SK-N-MC (cell line): Measurements from ENCODE around the gene MAP4K5.

Experiments used
- DNase-seq: peaks from one replicate; pipeline ENCODE4 v3.0.0-alpha.2; 2011; ENCODE audit warnings: low read depth, low spot score
- H3K27ac ChIP-seq: fragments of 200-600 bp; sonication (generic); 2 replicates; pipeline ENCODE4 v1.5.1; 2016; ENCODE audit warnings: mixed run types
- H3K36me3 ChIP-seq: fragments of 200-600 bp; sonication (generic); 2 replicates; pipeline ENCODE4 v1.6.1; 2017; ENCODE audit warnings: antibody characterized with exemption, low read length, mixed read lengths; ENCODE audit not compliant: insufficient read depth
- H3K4me3 ChIP-seq: fragments of 200-600 bp; sonication (generic); 2 replicates; pipeline ENCODE4 v1.5.1; 2016
- H3K9ac ChIP-seq: fragments of 200-600 bp; sonication (generic); 2 replicates; pipeline ENCODE4 v1.8.0; 2017; ENCODE audit warnings: mixed run types, mixed read lengths; ENCODE audit not compliant: insufficient read length
- H3K9me3 ChIP-seq: fragments of 200-600 bp; sonication (generic); 2 replicates; pipeline ENCODE4 v1.6.1; 2017; ENCODE audit warnings: low read depth, mild to moderate bottlenecking, antibody characterized with exemption, low read length, moderate library complexity, mixed read lengths
- EZH2 ChIP-seq: fragments of 200-600 bp; sonication (generic); IDR thresholded peaks from one replicate; pipeline ENCODE4 v1.6.1; 2017; ENCODE audit warnings: antibody characterized with exemption
- FOXP2 ChIP-seq: optimal IDR thresholded peaks from 2 replicates; pipeline ENCODE3; 2011; ENCODE audit warnings: mild to moderate bottlenecking, moderate library complexity; ENCODE audit not compliant: insufficient read depth; ENCODE audit errors: extremely low read length, control extremely low read depth
- POLR2AphosphoS5 ChIP-seq: IDR thresholded peaks from 2 replicates; pipeline ENCODE4 v1.6.1; 2012; ENCODE audit warnings: mild to moderate bottlenecking, low read depth, low read length, borderline replicate concordance

The MAP4K5 gene

DNA sequence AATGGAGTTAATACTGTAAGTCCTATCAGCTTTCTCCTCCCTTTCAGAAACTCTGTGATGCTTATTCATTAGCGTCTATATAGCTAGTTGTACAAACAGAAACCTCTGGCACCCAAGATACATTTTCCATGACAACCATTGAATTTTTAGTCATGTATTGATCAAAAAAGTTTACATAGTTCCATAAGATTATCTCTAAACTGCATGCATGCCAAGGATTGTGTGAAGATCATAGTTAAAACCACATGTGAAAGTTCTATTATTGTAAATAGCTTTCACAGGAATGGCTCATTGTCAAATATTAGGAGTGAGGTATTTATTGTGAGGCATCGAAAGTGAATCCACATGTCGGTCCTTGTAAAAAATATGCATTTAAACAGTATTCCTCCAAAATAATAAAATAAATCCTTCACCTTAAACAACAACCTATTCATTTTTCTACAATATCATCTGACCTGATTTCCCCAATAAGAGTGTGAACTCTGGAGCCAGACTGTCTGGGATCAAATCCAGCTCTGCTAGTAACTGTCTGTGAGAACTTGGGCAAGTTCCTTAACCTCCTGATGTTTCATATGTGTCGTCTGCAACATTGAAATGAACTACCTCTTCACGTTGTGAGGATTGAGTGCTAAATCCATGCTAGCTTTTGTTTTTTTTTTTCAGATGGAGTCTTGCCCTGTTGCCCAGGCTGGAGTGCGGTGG lies 125.1 kb downstream of the MAP4K5 start:
- no peak overlapping the region for H3K9ac ChIP-seq
- no peak for TF ChIP-seq EZH2
- TF ChIP-seq FOXP2, result no peak
- no peak for TF ChIP-seq POLR2AphosphoS5
- H3K9me3 ChIP-seq, result no peaks in the 10 kb centered on the region
- H3K36me3 ChIP-seq, result no peaks in the 10 kb centered on the region
- H3K27ac ChIP-seq, result no peak overlapping the region
- H3K4me3 ChIP-seq, result no peak overlapping the region
- DNase-seq, result no peak

- peak overlapping the region; percentile 73 for H3K27ac ChIP-seq
- TF ChIP-seq POLR2AphosphoS5, result no peak
- no peak for TF ChIP-seq EZH2
- no peak for TF ChIP-seq FOXP2
- no peak overlapping the region for H3K4me3 ChIP-seq
- no peak for DNase-seq
- peak overlapping the region; percentile 0 for H3K9ac ChIP-seq
- H3K36me3 ChIP-seq, result no peaks in the 10 kb centered on the region
- H3K9me3 ChIP-seq, result no peaks in the 10 kb centered on the region
Observed at GRCh38 chr14:50403419-50403818, 128.9 kb downstream of the MAP4K5 start.

GRCh38 chr14:50402965-50403364 lies 129.4 kb downstream of the MAP4K5 start:
- no peak for TF ChIP-seq FOXP2
- TF ChIP-seq POLR2AphosphoS5, result no peak
- TF ChIP-seq EZH2, result no peak
- Histone ChIP-seq H3K4me3 (no peak overlapping the region), H3K27ac (peak overlapping the region; percentile 73), H3K9ac (no peak overlapping the region), H3K36me3 (no peaks in the 10 kb centered on the region), H3K9me3 (no peaks in the 10 kb centered on the region)
- no peak for DNase-seq

GRCh38 chr14:50400461-50400860 lies 131.9 kb downstream of the MAP4K5 start:
- H3K4me3 ChIP-seq, result no peak overlapping the region
- DNase-seq, result no peak
- no peak overlapping the region for H3K27ac ChIP-seq
- H3K36me3 ChIP-seq, result no peaks in the 10 kb centered on the region
- TF ChIP-seq FOXP2 (no peak), EZH2 (no peak), POLR2AphosphoS5 (no peak)
- H3K9me3 ChIP-seq, result no peaks in the 10 kb centered on the region
- H3K9ac ChIP-seq, result no peak overlapping the region

DNA sequence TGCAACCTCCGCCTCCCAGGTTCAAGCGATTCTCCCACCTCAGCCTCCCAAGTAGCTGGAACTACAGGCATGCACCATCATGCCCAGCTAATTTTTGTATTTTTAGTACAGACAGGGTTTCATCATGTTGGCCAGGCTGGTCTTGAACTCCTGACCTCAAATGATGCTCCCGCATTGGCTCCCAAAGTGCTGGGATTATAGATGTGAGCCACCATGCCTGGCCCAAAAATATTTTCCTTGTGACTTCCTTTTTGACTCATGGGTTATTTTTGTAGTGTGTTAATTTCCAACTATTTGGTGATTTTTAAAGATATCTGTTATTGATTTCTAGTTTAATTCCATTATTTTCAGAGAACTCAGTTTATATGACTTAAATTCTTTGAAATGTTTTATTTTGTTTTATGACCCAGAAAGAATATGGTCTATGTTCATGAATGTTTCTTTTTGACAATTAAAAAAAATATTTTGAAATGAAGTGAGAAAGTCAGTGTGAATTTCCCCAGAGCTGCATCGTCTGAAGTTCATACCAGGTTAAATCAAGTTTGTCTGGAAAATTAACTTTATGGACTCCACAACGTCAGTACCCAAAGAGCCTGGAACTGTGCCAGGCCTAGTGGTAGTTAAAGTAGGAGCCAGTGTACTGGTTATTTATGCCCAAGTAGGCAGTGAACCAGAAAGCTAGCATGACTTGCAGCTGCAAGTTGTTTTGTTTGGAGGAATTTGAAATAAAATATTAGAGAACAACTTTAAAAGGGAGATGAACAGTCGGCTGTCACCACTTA lies 132.9 kb downstream of the MAP4K5 start:
- Histone ChIP-seq H3K9me3 (no peaks in the 10 kb centered on the region), H3K36me3 (no peaks in the 10 kb centered on the region), H3K27ac (0 out of 2 replicates have a peak overlapping the region, but pooled peaks have one; percentile 20), H3K9ac (peak overlapping the region; percentile 2), H3K4me3 (no peak overlapping the region)
- DNase-seq, result no peak
- TF ChIP-seq POLR2AphosphoS5, result no peak
- TF ChIP-seq FOXP2, result no peak
- TF ChIP-seq EZH2, result no peak

DNA sequence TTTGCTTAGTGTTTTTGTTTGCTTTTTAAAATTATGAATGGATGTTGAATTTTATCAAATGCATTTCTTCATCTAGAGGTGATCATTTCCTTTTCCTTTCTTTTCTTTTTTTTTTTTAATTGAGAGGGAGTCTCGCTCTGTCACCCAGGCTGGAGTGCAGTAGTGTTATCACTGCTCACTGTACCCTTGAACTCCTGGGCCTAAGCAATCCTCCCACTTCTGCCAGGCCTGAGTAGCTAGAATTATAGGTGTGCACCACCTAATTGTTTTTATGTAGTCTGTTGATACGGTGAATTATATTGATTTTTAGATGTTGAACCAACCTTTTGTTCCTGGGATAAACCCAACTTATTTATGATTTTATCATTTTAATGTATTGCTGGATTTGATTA lies 134.2 kb downstream of the MAP4K5 start:
- Histone ChIP-seq H3K27ac (no peak overlapping the region), H3K36me3 (no peaks in the 10 kb centered on the region), H3K9ac (no peak overlapping the region), H3K4me3 (no peak overlapping the region), H3K9me3 (no peaks in the 10 kb centered on the region)
- TF ChIP-seq POLR2AphosphoS5, result no peak
- TF ChIP-seq EZH2, result no peak
- no peak for TF ChIP-seq FOXP2
- no peak for DNase-seq

DNA sequence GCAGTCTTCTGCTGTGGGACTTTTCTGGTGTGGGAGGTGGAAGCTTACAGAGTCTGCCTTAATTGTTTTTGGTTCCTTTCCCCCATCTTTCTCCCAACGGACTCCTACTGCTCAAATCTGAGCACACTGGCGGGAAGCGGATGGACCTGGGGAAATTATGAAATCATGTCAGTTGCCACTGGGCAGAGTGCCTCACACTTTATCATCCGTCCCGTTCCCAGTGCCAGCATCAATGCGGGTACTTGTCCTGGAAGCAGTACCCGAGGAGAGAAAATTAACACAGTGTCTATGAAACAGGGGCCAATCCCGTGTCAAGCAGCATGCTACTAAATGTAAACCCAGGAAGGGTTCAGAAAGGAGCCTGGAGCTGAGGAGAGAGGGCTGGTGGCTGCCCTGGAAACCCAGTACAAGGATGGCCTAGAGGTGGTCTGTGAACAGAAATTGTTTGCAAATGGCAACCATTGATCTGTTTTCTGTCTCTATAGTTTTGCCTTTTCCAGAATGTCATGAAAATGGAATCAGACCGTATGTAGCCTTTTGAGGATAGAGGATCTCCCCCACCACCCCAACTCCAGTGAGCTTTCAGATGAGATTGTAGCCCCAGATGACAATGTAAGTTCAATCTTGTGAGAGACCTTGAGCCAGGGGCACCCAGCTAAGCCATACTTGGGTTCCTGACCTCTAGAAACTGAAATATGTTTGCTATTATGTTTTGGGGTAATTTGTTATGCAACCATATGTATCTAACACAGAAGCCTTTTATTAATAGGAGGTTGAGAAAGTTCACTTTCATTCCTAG lies 134.8 kb downstream of the MAP4K5 start:
- Histone ChIP-seq H3K4me3 (peak overlapping the region; percentile 91), H3K27ac (no peak overlapping the region), H3K9me3 (no peaks in the 10 kb centered on the region), H3K36me3 (no peaks in the 10 kb centered on the region), H3K9ac (peak overlapping the region; percentile 75)
- no peak for TF ChIP-seq FOXP2
- TF ChIP-seq POLR2AphosphoS5, result no peak
- no peak for TF ChIP-seq EZH2
- no peak for DNase-seq
